GM18507 (cell line): ENCODE results near the gene RAX2.

ENCODE experiments used
- DNase-seq: peaks from one replicate; pipeline ENCODE4 v3.0.0; 2011; ENCODE audit warnings: low read depth; ENCODE audit not compliant: insufficient read length; ENCODE audit errors: extremely low spot score
- FAIRE-seq: peaks from 2 replicates; lab custom pipeline; 2011; peaks lifted over from hg19 to GRCh38; lab: Jason Lieb, UNC

RAX2 gene

DNA sequence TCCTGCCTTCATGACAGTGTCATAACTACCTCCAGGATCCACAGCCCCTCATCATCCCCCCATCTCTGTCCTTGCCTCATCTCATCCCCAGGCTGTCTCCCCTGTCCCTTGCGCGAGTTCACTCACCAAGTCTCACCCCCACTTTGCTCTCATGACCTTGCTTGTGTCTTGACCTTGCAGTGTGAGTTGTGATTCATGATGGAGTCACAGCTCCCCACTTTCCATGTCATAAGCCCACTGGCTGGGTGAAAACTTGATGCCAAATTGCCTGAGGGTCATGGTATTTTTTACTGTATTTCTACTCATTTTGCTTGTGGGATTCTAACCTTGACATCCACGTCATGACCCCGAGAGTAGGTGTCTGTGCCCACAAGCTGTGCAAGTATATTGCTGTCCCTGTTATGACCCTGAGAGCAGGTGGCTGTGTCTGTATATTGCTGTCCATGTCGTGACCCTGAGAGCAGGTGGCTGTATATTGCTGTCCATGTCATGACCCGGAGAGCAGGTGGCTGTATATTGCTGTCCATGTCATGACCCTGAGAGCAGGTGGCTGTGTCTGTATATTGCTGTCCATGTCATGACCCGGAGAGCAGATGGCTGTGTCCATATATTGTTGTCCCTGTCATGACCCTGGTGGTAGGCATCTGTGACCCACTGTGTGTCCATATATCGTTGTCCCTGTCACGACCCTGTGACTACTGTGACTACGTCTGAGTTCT is 34.4 kb downstream of the RAX2 start:
- FAIRE-seq = no peak

DNA sequence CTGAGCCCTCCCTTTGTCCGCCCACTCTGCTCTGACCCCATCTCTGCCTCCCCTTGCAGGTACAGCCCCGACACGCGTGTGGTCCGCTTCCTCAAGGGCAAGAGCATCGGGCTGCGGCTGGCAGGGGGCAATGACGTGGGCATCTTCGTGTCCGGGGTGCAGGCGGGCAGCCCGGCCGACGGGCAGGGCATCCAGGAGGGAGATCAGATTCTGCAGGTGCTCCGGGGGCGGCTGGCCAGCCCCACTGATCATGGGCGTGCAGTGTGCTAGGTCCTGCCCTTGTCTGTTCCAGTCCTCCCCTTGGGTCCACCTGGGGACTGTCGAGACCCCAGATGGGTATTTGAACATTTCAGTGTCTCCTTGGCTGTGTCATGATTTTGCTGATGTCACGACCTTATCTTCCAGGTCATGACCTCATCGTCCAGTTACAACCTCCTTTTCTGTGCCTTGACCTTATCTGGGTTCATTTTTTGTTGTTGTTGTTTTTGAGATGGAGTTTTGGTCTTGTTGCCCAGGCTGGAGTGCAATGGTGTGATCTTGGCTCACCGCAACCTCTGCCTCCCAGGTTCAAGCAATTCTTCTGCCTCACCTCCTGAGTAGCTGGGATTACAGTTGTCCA is 35.8 kb downstream of the RAX2 start:
- FAIRE-seq (no peak), DNase-seq (no peak)

More for the DNA sequence above, 34.4 kb downstream of the RAX2 start:
- no peak for DNase-seq

DNA sequence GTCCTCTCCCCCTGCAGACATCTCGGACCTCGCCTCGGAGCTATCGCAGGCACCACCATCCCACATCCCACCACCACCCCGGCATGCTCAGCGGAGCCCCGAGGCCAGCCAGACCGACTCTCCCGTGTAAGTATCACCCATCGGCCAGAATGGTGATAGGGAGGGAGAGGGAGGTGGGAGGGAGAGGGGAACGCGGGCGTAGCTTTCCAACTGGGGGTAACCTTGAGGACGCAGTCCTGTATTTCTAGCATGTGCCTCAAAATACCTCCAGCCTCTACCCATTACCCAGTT is 37.8 kb downstream of the RAX2 start:
- FAIRE-seq (no peak), DNase-seq (no peak)

DNA sequence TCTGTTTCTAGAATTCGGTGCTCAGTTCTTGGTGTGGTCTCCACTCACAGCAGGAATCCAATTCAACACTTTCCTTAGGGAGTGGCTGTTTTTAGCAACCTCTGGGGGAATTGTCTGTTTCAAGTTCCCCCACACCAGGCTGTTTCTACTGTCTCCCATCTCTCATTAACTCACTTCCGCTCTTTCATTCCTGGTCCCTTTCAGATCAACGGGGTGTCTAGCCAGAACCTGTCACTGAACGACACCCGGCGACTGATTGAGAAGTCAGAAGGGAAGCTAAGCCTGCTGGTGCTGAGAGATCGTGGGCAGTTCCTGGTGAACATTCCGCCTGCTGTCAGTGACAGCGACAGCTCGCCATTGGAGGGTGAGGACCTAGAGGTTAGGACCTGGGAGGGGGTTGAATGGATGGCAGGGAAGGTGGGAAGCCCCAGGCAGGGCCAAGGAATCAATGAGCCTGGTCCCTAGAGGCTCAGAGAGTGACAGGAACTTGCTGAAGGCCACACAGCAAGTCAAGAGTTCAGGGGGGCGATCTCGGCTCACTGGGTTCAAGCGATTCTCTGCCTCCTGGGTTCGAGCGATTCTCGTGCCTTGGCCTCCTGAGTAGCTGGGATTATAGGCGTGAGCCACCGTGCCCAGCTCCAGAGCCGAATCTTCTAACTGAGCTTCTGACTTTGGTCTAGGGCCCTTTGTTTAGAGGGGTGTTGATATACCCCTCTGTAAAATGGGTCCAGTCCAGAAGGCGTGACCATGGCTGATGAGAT is 38.3 kb downstream of the RAX2 start:
- FAIRE-seq = no peak
- DNase-seq = no peak

DNA sequence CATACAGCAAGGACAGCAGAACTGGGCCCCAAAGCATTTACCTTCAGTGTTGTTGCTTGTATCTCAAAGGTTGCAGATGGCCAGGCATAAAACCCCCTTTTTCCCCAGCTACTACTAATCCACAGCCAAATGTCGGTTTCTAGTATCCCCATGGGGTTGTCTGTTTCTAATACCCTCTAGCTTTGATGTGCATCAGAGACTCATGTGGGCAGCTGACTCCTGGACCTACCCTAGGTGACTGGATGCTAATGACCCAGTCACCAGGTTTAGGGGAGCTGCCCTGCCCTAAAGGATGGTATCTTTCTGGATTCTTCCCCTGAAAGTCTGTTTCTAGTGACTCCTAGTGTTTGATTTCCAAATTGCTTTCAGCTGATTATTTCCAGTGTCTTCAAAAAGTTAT is 39.9 kb downstream of the RAX2 start:
- DNase-seq = no peak
- FAIRE-seq = no peak

DNA sequence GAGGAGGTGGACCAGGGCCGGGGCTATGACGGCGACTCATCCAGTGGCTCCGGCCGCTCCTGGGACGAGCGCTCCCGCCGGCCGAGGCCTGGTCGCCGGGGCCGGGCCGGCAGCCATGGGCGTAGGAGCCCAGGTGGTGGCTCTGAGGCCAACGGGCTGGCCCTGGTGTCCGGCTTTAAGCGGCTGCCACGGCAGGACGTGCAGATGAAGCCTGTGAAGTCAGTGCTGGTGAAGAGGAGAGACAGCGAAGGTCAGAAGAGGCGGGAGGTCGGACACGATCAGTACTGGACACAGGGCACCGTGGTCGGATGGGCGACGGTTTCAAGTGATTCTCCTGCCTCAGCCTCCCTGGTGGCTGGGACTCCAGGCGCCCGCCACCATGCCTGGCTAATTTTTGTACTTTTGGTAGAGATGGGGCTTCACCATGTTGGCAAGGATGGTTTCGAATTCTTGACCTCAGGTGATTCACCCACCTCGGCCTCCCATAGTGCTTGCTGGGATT is 41.5 kb downstream of the RAX2 start:
- FAIRE-seq (no peak), DNase-seq (no peak)

DNA sequence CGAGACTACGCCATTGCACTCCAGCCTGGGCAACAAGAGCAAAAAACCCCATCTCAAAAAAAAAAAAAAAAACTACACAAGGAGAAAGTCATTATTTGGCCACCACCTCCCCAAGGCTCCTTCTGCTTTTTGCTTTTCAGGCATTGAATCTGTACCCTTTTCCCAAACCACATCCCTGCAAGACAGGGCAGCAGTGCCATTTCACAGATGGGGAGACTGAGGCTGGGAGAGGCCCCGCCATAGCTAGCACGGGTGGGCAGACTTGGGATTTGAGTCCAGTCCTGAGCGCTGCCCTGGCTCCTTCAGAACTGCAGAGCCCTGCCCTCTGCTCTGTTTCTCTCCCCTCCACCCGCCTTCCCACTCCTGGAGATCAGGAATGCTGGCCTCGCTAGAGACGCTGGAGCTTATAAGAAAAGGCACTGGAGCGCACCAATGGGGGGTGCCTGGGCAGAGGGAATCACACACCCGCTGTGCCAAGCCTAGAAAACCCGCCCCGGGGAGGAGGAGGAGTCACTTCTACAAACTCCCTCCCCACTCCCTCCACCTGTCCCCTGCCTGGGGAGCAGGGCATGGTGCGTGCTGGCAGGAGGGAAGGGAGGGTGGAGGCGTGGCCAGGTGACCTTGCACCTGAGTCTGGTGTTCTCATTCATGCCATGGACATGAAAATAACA is 46.3 kb downstream of the RAX2 start:
- FAIRE-seq = no peak
- DNase-seq = no peak

DNA sequence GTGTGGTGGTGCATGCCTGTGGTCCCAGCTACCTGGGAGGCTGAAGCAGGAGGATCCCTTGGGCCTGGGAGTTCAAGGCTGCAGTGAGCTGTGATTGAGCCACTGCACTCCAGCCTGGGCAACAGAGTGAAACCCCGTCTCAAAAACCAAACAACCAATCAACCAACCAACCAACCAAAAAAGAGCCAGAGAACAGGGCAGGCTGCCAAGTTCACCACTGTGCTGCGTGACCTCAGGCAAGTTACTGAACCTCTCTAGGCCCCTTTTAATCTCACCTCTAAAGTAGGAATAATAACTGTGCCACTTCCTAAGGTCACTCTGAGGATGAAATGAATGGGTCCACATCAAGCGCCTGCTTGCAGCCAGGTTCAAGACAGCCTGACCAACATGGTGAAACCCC is 46.9 kb downstream of the RAX2 start:
- DNase-seq = no peak
- no peak for FAIRE-seq

DNA sequence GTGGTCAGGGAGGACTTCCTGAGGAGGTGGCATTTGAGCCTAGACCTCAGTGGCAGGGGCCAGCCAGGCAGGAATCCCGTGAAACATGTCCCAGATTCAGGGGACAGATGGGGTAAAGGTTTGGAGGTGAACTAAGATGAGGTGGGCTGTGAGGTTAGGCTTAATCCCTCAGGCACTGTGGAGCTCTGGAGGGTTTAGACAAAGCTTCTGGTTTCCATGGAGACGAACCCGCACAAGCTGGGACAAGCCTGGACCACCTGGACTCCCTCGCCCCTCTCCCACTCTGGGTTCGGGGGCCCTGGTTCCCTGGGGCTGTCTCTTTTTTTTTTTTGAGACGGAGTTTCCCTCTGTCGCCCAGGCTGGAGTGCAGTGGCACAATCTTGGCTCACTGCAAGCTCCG is 48.1 kb downstream of the RAX2 start:
- DNase-seq (no peak), FAIRE-seq (no peak)

DNA sequence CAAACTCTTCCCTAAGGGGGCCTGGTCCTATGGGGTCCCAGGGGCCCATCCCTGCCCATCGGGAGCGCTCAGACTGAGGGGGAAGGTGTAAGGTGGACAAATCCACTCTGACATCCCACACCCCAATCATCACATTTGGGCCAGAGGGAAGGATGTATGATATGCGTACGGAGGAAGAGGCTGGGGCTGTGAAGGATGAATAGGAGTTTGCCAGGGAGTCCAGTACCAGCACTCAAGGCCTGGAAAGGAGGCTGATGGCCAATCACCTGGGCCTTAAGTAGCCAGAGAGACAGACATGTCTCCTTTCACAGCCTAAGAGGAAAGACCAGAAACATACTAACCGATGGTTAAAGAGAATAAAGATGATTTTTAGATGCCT is 48.9 kb downstream of the RAX2 start:
- no peak for DNase-seq
- no peak for FAIRE-seq

DNA sequence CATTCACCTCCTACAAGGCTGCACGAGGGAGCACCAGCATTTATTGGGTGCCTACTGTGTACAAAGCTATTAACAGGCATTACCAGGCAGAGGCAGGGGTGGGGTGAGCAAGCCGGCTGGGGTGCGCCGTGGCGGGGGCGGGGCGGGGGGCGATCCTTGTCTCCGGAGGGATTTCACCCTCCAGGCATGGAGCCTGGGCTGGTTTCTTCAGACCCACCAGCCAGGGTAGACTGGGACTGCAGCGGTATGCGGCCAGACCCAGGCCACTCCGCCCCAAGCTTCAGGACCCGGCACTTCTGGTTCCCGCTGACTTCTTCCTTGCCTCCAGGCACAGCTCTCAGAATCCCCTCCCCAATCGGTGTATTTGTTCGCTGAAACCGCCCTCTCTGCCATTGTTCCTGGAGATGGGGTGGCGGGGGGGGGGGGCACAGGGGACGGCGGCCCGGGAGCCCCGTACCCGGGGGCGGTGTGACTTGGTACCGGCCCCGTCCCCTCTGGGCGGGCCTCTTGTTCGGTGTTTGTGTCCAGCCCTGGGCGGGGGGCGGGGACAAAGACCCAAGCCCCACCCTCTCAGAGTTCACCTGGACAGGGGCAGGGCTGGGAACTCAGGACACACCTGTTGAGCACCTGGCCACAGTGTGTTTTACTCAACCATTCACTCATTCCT is 49.5 kb downstream of the RAX2 start:
- DNase-seq (no peak), FAIRE-seq (no peak)

DNA sequence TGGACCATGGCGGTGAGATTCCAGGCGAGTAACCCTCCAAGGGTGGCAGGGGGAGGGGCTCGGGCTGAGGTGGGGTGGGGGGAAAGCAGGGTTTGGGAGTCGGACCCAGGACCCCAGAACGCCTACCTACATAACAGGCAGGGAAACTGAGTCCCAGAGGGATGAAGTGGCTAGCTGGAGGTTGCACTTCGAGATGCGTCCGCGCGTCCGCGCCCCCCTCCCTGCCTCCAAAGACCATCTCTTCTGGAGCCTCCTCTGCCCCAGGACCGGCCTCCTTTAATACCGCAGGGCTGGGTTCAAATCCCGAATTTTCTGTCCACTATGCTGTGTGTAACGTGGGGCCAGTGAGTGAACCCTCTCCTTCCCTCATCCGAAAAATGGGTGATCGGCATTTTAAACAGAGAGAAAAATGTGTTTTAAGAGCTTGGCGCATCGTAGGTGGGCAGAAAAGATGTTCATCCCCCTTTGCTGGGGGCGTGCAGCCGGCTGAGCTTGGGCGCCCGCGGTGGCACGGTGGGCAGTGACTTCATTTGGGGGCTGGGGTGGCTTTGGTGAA is 50.1 kb downstream of the RAX2 start:
- DNase-seq (no peak), FAIRE-seq (no peak)

DNA sequence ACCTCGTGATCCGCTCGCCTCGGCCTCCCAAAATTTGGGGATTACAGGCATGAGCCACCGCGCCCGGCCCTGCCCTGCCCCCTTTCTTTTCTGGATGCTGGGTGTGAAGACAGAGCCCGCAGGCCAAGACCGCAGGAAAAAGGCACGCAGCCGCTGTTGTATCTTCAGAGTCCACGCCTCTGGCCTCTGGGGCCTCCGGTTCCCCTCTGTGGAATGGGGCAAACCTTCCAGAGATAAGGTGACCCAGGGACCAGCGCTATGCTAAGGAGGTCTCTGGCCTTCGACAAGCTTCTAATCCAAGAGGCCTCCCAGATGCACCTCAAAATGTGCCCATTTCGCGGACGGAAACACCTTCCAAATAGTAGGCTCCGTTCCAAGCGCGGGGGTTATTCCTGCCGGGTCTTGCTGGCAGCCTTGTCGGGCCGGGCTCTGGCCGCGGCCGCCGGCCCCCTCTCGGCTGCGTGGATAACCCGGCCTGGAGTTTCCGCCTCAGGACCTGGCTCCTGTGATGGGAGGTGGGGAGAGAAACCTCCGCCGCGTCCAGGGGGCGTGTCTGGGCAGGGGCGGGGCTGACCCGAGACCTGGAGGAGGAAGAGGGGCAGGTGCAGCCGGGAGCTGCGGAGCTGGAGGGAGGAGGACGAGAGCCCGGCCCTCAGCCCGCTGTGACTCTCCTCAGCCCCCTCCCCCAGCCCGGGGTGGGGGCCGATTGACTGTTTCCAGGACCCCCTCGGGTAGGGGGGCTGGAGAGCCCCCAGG is 50.7 kb downstream of the RAX2 start:
- FAIRE-seq = peak; percentile 54

DNA sequence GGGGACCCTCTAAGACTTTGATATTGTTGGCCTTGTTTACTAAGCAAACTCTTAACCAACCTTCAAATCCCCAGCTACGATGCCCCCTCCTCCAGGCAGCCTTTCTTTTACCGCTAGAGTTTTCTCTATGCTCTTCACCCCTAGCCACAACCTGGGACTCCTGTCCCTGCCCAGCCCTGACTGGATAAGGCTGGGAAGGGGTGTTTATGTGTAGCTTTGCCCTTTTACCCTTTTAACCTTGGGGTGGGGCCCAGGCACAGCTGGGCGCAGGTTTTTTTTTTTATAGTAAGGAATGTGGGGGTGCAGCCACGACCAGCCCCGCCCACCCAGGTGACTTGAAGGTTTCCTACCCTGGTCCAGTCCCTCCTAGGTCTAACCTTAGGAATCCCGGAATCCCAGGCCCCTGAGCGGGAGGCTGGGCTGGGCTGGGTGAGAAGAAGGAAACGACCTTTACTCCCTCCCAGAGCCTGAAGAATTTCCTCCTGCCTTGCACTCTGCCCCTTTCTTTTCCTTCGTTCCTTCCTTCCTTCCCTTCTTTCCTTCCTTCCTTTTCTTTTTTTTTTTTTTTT is 51.6 kb downstream of the RAX2 start:
- DNase-seq = no peak
- FAIRE-seq = no peak

More for the DNA sequence above, 50.7 kb downstream of the RAX2 start:
- DNase-seq = peak; percentile 83

DNA sequence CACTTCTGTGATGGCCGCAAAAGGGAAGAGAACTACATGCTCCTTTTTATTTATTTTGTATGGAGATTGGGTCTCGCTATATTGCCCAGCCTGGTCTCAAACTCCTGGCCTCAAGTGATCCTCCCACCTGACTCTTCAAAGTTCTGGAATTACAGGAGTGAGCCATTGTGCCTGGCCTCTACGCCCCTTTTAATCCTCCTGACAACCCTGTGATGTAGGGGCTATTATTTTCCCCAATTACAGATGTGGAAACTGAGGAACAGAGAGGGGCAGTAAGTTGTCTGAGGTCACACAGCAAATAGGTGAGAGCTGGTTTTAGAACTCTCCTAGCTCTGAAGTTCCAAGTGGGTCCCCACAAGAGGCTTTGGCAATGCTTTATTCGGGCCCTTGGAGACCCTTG is 52.2 kb downstream of the RAX2 start:
- FAIRE-seq = no peak
- no peak for DNase-seq
